Measurements from ENCODE around the gene NKX2-3.

GRCh38 chr10:99507265-99507664 is 25.5 kb upstream of the NKX2-3 start:
- TF ChIP-seq POLR2A (IDR thresholded peaks at IDR 0.05), result no peak
- no peak for TF ChIP-seq CTCF (IDR thresholded peaks at IDR 0.05 in 8 of 11, conservative IDR thresholded peaks at IDR 0.05 in 3 of 11)
- TF ChIP-seq POLR2AphosphoS5 (IDR thresholded peaks at IDR 0.05), result no peak
